Left renal cortex interstitium (tissue), 4 donors: ENCODE results near the gene SCARF2. TPM values are rescaled to one million over a fixed set of nuclear protein-coding genes. Genes with fewer than 3 reads are reported as not detected.
"Not testable (repeated sequence)": the region's sequence is repeated elsewhere in the genome, so short reads cannot be mapped to it uniquely, and the experiment has no call there.

Source experiments
- DNase-seq, 4 donors: peaks; one replicate each; pipeline ENCODE4 v3.0.0-alpha.2; 2013; ENCODE audit warnings: low read depth in 4 of 4, low spot score in 2 of 4, missing footprints in 1 of 4
- polyA plus RNA-seq, 4 donors: library from polyadenylated mRNA; unstranded; fragments of 120-200 nt; gene quantifications; one replicate each; pipeline ENCODE4 v1.2.1, GENCODE V29; 2013; ENCODE audit not compliant: insufficient read length in 4 of 4

The SCARF2 gene
- polyA plus RNA-seq, 4 donors, result 17.2 to 31.2 (median 25.8) TPM

DNA sequence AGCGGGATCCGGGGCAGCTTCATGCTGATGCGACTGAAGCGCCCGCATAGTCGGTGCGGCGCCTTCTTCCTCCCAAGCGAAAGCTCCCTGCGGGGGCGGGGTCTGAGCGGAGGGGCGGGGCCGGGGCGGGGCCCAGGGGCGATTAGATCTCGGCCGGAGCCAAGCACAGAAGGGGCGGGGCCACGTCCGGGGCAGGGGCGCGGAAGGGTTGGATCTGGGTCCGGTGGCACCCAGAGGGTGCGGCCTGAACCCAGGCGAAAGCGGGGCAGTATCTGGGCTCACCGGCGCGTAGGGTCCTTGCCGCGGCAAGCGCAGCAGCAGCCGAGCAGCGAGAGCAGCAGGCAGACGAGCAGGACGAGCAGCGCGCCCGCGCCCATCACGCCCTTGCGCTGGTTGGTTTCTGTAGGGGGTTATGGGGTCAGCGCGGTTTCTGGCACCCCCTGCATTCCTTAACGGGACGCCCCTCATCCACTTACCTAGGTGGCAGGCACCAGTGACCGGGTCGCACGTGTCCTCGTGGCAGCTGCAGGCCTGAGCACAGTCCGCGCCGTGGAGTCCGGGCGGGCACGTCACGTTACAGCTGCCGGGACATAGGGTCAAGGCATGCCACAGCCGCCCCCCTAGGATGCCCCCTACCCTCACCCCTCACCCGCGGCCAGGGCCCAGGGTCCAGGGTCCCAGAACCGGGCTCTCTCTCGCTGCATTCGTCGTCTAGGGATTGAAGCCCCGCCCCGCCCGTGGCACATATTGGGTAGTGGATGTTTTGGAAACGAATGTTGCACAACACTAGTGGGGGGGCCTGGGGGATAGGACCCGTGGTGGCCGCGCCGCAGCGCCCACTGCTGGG is 8.1 kb downstream of the SCARF2 start:
- no peak for DNase-seq

DNA sequence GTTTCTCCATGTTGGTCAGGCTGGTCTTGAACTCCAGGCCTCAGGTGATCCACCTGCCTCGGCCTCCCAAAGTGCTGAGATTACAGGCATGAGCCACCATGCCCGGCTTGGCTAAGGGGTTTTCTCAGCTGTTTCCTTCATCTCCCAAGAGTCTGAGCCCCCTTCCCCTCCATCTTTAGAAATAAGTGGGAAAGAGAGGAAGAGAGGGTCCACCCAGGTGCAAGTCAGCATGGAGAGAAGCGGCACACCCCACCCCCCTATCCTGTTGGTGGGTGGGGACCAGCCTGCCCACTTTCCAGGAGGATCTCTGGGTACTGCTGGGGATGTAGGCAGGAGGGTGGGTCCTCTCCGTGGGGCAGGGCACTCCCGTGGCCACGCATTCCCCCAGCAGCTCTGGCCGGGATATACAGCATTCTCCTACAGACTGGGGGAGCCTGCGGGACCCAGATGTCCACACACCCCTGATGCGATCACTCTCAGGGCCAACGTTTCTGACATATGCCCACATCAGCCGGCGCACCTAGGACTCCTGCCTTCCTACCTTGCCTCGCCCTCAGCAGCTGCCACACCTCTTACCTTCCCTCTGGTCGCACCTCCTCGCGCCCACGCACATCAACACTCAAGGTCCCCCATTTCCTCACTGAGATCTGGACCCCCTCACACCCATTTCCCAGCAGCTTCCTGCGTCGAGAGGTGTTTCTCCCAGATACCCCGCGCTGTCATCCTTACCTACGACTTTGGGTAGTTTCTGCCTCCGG is 8.9 kb downstream of the SCARF2 start:
- DNase-seq, result no peak

- DNase-seq, result no peak
Observed at GRCh38 chr22:20427945-20428417, 9.6 kb downstream of the SCARF2 start.

- DNase-seq, result no peak
Observed at GRCh38 chr22:20427104-20427944, 10.3 kb downstream of the SCARF2 start.

GRCh38 chr22:20426259-20426615 is 11.4 kb downstream of the SCARF2 start:
- no peak for DNase-seq

DNA sequence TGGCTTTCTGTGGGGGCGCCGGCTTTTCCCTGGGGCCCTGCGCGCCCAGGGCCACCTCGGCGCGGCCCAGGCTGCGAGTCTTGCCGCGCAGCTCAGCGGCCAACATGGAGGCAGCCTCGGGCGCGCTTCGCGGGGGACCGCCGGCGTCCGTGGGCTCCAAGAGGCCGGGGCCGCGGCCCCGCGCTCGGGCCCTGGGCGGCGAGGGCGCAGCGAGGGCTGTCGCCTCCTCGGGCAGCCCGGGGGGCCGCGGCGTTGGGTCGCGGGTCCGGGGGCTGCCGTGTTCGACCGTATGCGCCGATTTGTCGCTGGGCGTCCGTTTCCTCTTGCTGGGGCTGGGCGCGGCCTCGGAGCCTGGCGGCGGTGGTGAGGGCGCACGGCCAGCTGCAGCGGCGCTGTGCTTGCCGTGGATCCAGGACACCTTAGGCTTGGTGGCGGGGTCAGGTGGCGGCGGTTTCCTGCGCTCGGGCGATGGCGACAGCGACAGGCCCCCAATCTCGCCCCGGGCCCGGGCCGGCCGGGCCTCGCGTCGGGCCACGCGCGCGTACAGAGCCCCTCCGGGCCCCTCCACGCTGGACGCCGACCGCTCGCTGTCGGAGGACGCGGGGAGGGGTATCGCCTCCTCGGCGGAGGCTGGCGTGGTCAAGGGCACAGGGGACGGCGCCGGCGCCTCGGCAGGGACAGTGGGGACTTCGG is 11.9 kb downstream of the SCARF2 start:
- no peak for DNase-seq

GRCh38 chr22:20424932-20425565 is 12.6 kb downstream of the SCARF2 start:
- DNase-seq, result no peak

DNA sequence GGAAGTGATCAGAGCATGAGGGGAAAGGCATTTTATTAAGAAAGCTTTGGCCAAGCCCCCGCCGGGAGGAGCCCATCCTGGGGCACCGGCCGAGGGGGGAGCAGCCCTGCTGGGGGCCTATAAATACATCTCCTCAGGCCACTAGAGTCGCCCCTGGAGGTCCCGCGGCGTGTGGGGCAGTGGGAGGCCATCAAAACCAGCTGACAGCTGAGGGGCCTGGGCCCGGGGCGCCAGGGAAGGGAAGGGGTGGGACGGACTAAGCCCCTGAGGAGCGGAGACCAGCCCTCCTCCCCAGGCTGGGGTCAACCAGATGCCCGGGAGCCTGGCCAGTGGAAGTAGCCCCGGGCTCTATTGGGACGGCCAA is 13.1 kb downstream of the SCARF2 start:
- no peak for DNase-seq

DNA sequence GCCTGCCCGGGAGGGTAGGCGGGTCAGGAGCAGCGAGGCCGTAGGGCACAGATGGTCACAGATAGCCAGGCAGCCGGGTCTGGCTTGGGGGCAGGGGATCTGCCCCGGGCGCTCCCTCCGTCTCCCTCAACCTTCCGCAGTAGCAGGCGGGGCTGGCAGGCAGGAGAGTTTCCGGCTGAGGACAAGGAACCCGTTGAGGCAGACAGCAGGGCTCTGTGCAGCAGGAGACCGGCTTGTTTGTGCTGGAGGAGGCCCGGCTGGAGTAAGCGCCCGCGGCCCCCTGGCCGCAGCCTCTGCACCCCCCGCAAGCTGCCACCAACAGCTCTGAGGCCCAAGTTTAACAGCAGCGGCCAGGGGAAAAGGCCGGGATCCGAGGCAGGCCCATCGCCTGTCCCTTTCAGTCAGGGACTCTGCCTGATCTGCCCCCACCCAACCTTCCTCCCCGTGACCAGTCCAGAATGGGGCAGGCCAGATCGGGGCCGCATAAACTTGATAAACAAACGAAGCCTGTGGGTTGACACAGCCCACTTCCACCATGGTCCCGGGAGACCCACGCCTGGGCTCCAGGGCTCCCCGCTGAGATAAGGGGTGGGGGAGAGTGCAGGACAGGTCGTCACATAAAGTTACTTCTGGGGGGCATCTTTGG is 13.6 kb downstream of the SCARF2 start:
- no peak for DNase-seq

DNA sequence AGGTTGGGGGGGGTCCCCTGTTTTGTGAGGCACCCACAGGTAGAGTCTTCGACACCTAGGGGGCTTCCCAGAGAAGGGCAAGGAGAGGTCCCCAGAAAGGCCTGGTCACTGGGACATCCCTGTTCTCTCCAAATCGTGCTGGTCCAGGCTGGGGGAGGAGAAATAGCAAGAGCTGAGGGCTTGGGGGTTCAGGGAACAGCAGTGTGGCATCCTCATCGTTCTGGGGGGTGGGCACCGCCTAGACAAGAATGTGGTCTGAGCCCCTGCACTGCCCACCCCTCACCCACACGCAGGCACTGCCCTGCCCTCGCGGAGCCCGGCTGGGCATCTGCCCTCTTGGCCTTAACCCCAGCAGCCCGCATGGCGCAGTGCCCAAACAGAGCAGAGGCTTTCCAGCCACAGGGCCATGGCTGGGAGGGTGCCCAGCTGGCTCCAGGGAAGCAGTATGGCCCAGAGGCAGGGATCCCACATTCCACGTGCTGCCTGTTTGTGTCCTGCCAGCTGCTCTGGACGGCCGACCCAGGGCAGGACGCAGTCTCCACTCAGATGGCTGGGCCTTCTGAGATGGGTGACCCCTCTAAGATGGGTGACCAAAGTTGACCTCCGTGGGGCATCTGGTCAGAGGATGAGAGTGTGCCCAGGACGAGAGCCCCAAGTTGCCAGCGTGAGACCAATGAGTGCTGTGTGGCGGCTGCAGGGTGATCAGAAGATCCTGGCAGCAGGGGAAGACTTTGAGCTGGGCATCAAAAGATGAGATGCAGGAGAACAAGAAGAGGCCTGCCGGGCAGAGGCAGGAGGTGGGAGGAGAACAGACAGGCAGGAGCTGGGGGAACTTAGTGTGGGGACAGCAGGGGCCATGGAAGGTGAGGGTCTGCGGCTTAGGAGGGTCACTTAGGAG is 14.4 kb downstream of the SCARF2 start:
- no peak for DNase-seq

GRCh38 chr22:20422271-20423007 is 15.2 kb downstream of the SCARF2 start:
- no peak for DNase-seq

- DNase-seq, result no peak
Observed at GRCh38 chr22:20421507-20421874, 16.1 kb downstream of the SCARF2 start.

DNA sequence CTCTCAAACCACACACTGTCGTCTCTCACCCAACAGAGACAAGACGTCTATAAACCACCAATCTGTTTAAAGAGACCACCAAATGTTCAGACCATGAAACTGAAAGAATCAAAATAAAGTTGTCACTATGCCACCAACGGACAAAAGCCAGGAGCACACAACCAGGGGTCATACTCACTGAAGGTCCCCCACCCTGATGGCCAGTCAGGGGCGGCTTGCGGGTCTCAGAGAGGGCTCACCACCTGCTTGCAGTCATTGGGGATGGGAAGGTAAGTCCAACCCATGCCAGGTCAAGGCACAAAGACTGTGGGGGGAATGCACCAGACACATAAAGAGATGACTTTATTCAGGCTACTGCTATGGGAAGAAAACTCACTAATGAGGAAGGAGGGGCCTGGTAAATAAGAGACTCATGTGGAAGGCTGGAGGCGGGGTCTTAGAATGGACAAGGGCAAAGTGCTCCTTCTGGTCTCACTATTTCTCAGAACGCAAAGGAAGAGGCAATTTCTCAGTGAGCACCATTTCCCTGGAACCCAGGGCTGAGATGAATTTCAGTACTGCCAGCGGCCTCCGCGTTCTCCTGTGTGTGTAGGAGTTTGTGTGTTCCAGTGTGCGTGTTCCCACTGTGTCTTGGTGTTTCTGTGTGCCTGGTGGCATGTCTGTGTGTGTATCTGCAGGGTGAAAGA is 17.3 kb downstream of the SCARF2 start:
- DNase-seq, result no peak

DNA sequence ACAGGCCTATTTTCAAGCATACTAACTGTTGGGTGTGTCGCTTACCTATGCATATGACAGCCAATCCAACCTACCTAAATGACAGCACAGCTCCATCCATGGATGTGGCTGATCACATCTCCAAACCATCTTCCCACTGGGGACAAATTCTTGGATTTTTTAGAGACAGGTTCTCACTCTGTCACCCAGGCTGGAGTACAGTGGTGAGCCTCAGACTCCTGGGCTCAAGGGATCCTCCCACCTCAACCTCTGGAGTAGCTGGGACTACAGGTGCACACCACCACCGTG is 18.0 kb downstream of the SCARF2 start:
- DNase-seq, result no peak

DNA sequence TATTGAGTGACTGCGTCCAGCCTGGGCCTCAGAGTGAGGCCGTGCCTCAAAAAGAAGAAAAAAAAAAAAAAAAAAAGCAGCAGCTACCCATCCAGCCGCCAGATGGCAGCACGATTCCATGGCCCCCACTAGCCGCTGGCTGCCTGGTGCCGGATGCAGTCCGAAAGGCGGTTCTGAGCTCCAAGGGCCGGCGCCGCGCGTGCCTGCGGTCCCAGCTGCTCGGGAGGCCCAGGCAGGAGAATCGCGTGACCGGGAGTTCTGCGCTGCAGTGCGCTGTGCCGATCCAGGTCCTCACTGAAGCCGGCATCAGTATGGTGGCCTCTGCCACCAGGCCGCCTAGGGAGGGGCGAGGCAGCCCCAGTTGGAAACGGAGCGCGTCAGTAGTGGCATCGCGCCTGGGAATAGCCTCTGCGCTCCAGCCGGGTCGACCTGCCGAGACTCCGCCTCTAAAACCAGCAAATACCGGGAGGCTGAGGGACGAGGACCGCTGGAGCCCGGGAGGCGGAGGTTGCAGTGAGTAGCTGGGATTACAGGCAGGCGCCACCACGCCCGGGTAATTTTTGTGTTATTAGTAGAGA is 19.3 kb downstream of the SCARF2 start:
- no peak for DNase-seq

DNA sequence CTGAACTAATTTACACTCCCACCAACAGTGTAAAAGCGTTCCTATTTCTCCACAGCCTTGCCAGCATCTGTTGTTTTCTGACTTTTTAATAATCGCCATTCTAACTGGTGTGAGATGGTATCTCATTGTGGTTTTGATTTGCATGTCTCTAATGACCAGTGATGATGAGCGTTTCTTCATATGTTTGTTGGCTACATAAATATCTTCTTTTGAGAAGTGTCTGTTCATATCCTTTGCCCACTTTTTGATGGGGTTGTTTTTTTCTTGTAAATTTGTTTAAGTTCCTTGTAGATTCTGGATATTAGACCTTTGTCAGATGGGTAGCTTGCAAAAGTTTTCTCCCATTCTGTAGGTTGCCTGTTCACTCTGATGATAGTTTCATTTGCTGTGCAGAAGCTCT is 21.9 kb downstream of the SCARF2 start:
- DNase-seq, result not testable (repeated sequence)

DNA sequence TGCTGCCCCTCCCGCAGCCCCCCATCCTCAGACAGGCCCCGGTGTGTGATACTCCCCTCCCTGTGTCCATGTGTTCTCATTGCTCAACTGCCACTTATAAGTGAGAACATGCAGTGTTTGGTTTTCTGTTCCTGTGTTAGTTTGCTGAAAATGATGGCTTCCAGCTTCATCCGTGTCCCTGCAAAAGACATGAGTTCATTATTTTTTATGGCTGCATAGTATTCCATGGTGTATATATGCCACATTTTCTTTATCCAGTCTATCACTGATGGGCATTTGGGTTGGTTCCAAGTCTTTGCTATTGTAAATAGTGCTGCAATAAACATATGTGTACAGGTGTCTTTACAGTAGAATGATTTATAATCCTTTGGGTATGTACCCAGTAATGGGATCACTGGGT is 22.4 kb downstream of the SCARF2 start:
- not testable (repeated sequence) for DNase-seq
